ENCODE data around the gene ZBTB21.

DNA sequence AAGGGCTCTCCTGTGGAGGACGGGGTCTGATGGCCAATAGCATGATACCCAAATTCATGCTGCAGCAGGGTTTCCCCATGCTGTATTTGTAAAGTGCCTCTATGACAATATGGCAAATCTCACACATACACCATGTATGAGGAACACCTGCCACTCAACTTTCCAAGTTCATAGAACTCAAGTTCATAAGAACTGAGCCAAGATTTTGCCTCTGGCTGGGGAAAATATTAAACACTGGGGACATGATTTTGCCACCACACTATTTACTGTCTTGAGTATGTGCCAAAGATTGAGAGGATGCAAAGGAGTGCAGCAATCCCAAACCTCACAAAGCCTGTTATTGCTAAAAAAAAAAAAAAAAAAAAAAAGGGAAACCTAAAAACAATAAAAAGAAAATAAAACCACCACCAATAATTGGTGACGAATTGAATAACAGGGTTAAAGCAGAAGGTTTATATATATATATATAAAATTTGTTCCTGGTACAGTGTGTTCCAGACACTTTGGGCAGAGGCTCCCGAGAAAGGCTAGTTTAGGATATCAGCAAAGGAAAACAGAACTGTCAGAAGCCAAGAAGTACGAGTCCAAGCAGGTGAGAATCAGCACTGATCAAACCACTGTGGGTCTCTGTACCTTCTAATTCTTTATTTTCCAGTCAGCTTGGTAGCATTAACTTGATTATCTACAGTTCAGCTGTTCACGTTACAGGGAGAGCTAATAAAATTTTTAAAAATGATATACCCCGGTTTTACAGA, 24.3 kb downstream of the ZBTB21 start:
- TF ChIP-seq TAF1 (IDR thresholded peaks at IDR 0.05; ENCODE audit: borderline replicate concordance, insufficient read depth, low read length) (no peak), POLR2AphosphoS5 (IDR thresholded peaks at IDR 0.05; ENCODE audit: low read depth, low read length) (no peak), SIN3A (IDR thresholded peaks at IDR 0.05; ENCODE audit: borderline replicate concordance, insufficient read depth, low read length) (no peak)
- TF ChIP-seq, protein P1, sequence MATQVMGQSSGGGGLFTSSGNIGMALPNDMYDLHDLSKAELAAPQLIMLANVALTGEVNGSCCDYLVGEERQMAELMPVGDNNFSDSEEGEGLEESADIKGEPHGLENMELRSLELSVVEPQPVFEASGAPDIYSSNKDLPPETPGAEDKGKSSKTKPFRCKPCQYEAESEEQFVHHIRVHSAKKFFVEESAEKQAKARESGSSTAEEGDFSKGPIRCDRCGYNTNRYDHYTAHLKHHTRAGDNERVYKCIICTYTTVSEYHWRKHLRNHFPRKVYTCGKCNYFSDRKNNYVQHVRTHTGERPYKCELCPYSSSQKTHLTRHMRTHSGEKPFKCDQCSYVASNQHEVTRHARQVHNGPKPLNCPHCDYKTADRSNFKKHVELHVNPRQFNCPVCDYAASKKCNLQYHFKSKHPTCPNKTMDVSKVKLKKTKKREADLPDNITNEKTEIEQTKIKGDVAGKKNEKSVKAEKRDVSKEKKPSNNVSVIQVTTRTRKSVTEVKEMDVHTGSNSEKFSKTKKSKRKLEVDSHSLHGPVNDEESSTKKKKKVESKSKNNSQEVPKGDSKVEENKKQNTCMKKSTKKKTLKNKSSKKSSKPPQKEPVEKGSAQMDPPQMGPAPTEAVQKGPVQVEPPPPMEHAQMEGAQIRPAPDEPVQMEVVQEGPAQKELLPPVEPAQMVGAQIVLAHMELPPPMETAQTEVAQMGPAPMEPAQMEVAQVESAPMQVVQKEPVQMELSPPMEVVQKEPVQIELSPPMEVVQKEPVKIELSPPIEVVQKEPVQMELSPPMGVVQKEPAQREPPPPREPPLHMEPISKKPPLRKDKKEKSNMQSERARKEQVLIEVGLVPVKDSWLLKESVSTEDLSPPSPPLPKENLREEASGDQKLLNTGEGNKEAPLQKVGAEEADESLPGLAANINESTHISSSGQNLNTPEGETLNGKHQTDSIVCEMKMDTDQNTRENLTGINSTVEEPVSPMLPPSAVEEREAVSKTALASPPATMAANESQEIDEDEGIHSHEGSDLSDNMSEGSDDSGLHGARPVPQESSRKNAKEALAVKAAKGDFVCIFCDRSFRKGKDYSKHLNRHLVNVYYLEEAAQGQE (IDR thresholded peaks at IDR 0.05; ENCODE audit: insufficient read depth in 1 of 2, low read depth in 2 of 2, low read length in 2 of 2) = no peak

All from PFSK-1 (cell line).